Islet of Langerhans (tissue), 1 donor: ENCODE data around the gene ATP6AP2.

Experiments used
- FAIRE-seq: peaks from one replicate; lab custom pipeline; 2011; peaks lifted over from hg19 to GRCh38; lab: Jason Lieb, UNC

The ATP6AP2 gene

DNA sequence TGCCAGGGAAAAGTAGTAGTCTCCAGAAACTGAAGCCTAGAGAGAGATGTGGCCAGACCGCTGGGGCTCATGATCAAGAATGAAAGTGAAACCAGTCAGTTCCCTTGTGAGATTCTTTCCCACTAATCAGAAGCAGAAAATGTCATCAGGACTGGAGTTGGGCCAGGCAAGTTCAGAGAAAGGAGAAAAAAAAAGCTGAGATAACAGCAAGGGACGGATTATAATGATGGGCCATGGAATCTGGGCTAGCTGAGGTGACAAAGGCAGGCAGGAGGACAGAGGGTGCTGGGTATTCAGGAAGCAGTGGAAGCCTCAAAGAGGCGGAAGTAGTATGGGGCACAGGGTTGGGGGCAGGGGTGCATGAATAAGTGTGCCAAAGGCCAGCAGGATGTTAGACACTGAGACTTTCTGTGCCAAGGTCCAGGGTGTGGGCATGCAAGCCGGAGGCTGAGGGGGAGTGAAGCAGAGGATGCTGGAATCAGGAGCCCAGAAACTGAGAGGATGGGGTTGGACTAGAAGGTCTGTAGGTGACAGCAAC is 64.1 kb downstream of the ATP6AP2 start:
- FAIRE-seq, result no peak

DNA sequence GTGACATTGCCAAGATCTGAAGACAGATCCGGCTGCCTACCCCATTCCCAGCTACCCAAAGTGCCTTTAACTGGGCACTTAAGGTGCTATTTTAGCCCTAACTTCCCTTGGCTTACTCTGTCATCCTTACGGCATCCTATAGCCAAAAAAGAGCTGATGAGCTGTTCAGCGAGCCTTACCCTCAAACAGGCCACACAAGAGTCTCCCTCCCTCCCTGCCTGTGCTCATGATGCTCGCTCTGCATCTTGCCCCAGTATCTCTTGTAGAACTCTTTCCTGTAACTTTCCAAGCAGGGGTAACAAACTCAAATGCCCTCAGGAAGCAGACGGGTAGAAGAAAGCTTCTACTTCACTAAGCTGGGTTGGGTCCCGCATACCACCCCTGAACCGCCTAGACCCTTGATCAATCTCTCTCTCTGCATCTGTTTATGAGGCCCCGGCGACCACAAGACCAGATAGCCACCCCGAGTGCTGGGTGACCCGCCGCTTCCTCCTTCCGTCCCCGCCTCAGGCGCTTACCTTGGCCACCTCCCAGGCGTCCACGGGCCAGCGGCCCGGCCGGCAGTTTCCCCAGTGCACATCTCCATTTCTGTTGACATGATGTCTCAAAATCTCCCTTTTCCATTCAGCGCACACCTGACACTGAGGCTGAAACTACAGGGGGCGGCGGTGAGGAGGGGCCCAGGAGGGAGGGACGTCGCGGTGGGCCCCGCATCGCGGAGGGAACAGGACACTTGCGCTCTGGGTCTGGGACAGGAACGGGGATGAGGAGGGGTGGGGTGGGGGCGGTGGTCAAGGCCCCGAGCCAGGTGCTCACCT is 65.9 kb downstream of the ATP6AP2 start:
- no peak for FAIRE-seq

GRCh38 chrX:40647307-40648197 is 66.8 kb downstream of the ATP6AP2 start, which contains the start of gene CXorf38:
Gene CXorf38, minus strand, starts transcription at chrX:40647561. Its CDS starts 41 bp downstream, at chrX:40647520.
- no peak for FAIRE-seq

DNA sequence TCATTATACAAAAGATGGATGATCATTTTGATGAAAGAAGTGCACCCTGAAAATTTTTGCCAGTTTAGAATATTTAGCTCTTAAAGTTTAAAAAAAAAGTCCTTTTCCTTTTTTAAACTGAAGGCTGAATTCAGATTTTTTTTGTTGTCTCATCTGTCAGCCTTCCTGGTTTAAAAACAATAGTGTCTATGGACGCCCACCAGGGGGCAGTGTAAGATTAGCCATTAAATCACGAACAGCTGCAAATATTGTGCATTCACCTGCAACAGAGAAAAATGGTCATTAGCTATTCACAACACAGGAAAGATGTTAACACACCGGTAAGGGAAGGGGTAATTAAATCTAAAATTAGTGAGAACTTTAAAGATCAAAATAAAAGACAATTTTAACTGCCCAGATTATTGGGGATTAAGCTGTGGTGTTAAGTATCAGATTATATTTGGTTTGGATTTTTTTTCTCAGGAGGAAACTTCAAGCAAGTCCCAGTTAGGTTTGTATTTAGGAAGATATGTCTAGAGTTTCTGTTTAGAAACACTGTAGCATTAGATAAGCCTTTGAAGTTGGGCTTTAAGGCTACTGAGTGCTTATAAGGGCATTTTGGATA is 71.0 kb downstream of the ATP6AP2 start:
- peak; percentile 99 for FAIRE-seq

DNA sequence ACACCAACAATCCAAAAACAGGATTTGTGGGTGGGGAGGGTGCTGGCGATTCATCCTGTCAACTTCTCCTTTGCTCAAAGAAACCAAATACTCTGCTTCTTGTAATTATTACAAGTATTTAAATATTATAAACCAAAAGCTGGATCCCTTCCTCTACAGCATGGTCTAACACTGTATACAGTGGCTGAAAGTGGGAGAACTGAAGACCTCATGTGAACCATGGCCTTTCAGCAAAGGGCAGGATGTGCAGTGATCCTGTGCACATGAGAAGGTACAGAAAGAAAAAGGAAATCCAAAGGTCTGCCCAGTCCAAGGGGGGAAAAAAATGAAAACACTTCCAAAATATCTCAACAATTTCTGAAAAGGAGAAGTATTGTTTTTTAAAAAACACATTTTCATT is 71.9 kb downstream of the ATP6AP2 start:
- FAIRE-seq, result no peak

DNA sequence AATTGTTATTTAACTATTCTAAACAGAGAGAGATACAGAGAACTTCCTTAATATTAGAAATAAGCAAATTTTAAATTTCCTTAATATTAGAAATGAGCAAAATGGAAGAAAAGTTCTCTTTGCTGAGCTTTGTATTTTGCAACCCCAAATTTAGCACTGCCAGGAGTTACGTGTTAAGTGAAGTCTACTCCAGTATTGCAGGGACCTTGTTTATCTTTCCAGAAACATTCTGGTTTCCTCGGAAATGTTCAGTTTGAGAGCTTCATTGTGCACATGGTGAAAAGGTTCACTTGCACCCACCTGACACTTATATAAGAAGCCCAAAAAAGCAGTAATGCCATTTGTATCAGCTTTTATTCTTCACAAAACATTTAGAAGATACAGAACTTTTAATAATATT is 72.8 kb downstream of the ATP6AP2 start:
- no peak for FAIRE-seq
